Ovary (tissue), 9 donors: ENCODE measurements around the gene PLAU. TPM values are rescaled to one million over a fixed set of nuclear protein-coding genes. Genes with fewer than 3 reads are reported as not detected.

Experiments used
- DNase-seq, 5 donors: peaks; one replicate each; pipeline ENCODE4 v3.0.0-alpha.2; 2019 to 2020
- H3K27ac ChIP-seq, 2 donors: fragments of 200-600 bp; one replicate each; pipeline versions ENCODE4 v1.5.1 to v1.8.0; 2019 to 2022
- H3K27me3 ChIP-seq: fragments of 200-600 bp; one replicate; pipeline ENCODE4 v1.8.0; 2022
- H3K36me3 ChIP-seq: fragments of 200-600 bp; sonication (generic); one replicate; pipeline ENCODE4 v1.5.1; 2019
- H3K4me1 ChIP-seq: one replicate; pipeline ENCODE4 v1.8.1; 2013; ENCODE audit warnings: mild to moderate bottlenecking, moderate library complexity; ENCODE audit not compliant: insufficient read depth
- H3K4me3 ChIP-seq: fragments of 200-600 bp; sonication (generic); one replicate; pipeline ENCODE4 v1.5.1; 2017
- H3K9me3 ChIP-seq, 2 donors: fragments of 200-600 bp in 1 of 2; sonication (generic) in 1 of 2; one replicate each; pipeline versions ENCODE4 v1.5.1 to v1.8.1; 2013 to 2019; ENCODE audit warnings: mild to moderate bottlenecking in 1 of 2, moderate library complexity in 1 of 2
- EP300 ChIP-seq: sonication (generic); formaldehyde crosslinking; IDR thresholded peaks from one replicate; pipeline ENCODE4 v1.6.1; 2017; ENCODE audit warnings: antibody characterized with exemption
- POLR2A ChIP-seq: fragments of 450-650 bp; IDR thresholded peaks from one replicate; pipeline ENCODE4 v1.6.1; 2017; ENCODE audit warnings: antibody characterized with exemption, mild to moderate bottlenecking, moderate library complexity
- WGBS, 3 donors: extraction: QIAGEN DNeasy Blood & Tissue Kit in 1 of 3; methylation state at CpG; one replicate each; pipeline versions ENCODE4 v1.1.5 to v1.1.7; 2013 to 2017; 5-methylcytosine and 5-hydroxymethylcytosine counted together
- intact Hi-C, 4 donors: fragments of 100-400 bp; cut with DNase I; formaldehyde crosslinking; loops; one replicate each; pipeline versions ENCODE4 v1.11.0 to v1.15.1; 2022 to 2023
- polyA plus RNA-seq, 2 donors: library from polyadenylated mRNA; stranded (reverse); fragments of 200-250 nt in 1 of 2; fragments of 350-450 nt in 1 of 2; fragmentation: Illumina TruSeq in 1 of 2; extraction: RNeasy Lipid Tissue Mini Kit (QIAGEN cat#74804) in 1 of 2; gene quantifications; one replicate each; pipeline ENCODE4 v1.2.3, GENCODE V29; 2013 to 2014
- total RNA-seq, 7 donors: library from RNA; depleted of rRNA in 2 of 7; stranded (reverse); fragments of >200 nt in 2 of 7; fragmentation: NEBNext Ultra II Directional in 3 of 7; extraction: Animal tissue kit (Norgen Biotek cat#: 25700) in 3 of 7; gene quantifications; one replicate each; pipeline versions ENCODE4 v1.1.0 to v1.2.4, GENCODE V29; 2016 to 2023
- TF ChIP-seq, protein P1 (sequence below), 3 donors: fragments of 450-650 bp in 2 of 3; fragments of 200-600 bp in 1 of 3; IDR thresholded peaks; one replicate each; pipeline versions ENCODE4 v1.5.1 to v1.8.0; 2016 to 2022; ENCODE audit warnings: antibody characterized with exemption in 3 of 3, mild to moderate bottlenecking in 1 of 3
- donor health status: DM: no; HTN: no; CAD: no; lungs with moderate emphysema.
- donor health status: DM: no; HTN: no; CAD: no.
- donor health status: Bipolar disorder and iron deficiency.
- donor health status: DM: yes; HTN: yes; CAD: no.
- donor health status: DM: no; HTN: no; CAD: no.
- donor health status: DM: yes; HTN: yes; CAD: no.

PLAU gene
- total and polyA plus RNA-seq, 9 donors: 0.24 to 12.6 (median 4.6) TPM

- H3K9me3 ChIP-seq: no peaks in the 10 kb centered on the region
- no peaks in the 10 kb centered on the region for H3K36me3 ChIP-seq
- DNase-seq: no peak
- no peak overlapping the region for H3K4me3 ChIP-seq
- WGBS, 3 donors: 72 to 95% (median 80%) methylated on average over 4 of the region's 4 CpGs
- intact Hi-C loops: no loop called here
- no peak overlapping the region for H3K27ac ChIP-seq
- H3K4me1 ChIP-seq: peaks cover 3% of the 10 kb centered on the region
- no peaks in the 10 kb centered on the region for H3K27me3 ChIP-seq
- TF ChIP-seq POLR2A: no peak
- TF ChIP-seq EP300: no peak
- TF ChIP-seq, protein P1, sequence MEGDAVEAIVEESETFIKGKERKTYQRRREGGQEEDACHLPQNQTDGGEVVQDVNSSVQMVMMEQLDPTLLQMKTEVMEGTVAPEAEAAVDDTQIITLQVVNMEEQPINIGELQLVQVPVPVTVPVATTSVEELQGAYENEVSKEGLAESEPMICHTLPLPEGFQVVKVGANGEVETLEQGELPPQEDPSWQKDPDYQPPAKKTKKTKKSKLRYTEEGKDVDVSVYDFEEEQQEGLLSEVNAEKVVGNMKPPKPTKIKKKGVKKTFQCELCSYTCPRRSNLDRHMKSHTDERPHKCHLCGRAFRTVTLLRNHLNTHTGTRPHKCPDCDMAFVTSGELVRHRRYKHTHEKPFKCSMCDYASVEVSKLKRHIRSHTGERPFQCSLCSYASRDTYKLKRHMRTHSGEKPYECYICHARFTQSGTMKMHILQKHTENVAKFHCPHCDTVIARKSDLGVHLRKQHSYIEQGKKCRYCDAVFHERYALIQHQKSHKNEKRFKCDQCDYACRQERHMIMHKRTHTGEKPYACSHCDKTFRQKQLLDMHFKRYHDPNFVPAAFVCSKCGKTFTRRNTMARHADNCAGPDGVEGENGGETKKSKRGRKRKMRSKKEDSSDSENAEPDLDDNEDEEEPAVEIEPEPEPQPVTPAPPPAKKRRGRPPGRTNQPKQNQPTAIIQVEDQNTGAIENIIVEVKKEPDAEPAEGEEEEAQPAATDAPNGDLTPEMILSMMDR (IDR thresholded peaks at IDR 0.05): no peak
These were observed 34.8 kb upstream of the PLAU start for GRCh38 chr10:73876157-73876556.

GRCh38 chr10:73876566-73876965, 34.4 kb upstream of the PLAU start:
- TF ChIP-seq EP300 (no peak), POLR2A (no peak)
- TF ChIP-seq, protein P1 (IDR thresholded peaks at IDR 0.05): no peak
- Histone ChIP-seq H3K9me3 (no peaks in the 10 kb centered on the region), H3K4me1 (peaks cover 3% of the 10 kb centered on the region), H3K27ac (no peak overlapping the region), H3K36me3 (no peaks in the 10 kb centered on the region), H3K4me3 (no peak overlapping the region), H3K27me3 (no peaks in the 10 kb centered on the region)
- intact Hi-C loops: no loop called here
- DNase-seq: no peak

DNA sequence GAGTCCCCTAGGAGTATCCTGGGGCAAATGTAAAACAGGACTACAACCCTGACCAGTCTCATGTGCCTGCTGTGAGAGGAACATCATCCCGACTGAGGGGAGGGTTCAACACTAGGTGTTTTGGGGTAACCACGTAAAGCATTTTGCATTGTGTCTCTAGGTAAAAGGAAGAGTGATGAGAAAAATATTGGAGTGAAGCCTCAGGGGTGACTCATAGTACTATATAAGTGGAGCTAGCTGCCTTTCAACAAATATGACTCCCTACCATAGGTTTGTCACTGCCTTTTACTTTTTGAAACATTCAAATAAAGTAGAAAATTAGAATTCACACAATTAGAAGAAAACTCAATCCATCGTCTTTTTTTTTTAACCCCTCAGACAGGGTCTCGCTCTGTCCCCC, 34.0 kb upstream of the PLAU start:
- DNase-seq: no peak
- Histone ChIP-seq H3K4me3 (no peak overlapping the region), H3K4me1 (peaks cover 3% of the 10 kb centered on the region), H3K27ac (no peak overlapping the region), H3K27me3 (no peaks in the 10 kb centered on the region), H3K36me3 (no peaks in the 10 kb centered on the region), H3K9me3 (no peaks in the 10 kb centered on the region)
- intact Hi-C loops: no loop called here
- TF ChIP-seq EP300 (no peak), POLR2A (no peak)
- TF ChIP-seq, protein P1 (IDR thresholded peaks at IDR 0.05): no peak
- WGBS, 3 donors: 81 to 88% (median 85%) methylated on average over 4 of the region's 4 CpGs

- no peak for DNase-seq
- Histone ChIP-seq H3K36me3 (no peaks in the 10 kb centered on the region), H3K27me3 (no peaks in the 10 kb centered on the region), H3K4me1 (peaks cover 3% of the 10 kb centered on the region), H3K9me3 (no peaks in the 10 kb centered on the region), H3K4me3 (no peak overlapping the region), H3K27ac (no peak overlapping the region)
- 91 to 96% (median 93%) methylated on average over 9 of the region's 9 CpGs for WGBS, 3 donors
- TF ChIP-seq, protein P1 (IDR thresholded peaks at IDR 0.05): no peak
- TF ChIP-seq EP300: no peak
- no peak for TF ChIP-seq POLR2A
- intact Hi-C loops: loop anchor here in 1 of 4 donors (2.0 kb wide), 1 partner anchor 29 kb away; no protein-coding TSS in a partner anchor
These were observed 33.3 kb upstream of the PLAU start for GRCh38 chr10:73877533-73878160.
